Vagina (tissue), 2 donors: Measurements from ENCODE around the gene PTN. TPM values are rescaled to one million over a fixed set of nuclear protein-coding genes. Genes with fewer than 3 reads are reported as not detected.
"Not testable (repeated sequence)": the region's sequence is repeated elsewhere in the genome, so short reads cannot be mapped to it uniquely, and the experiment has no call there.

ENCODE experiments used
- DNase-seq, 2 donors: peaks; one replicate each; pipeline ENCODE4 v3.0.0-alpha.2; 2017; ENCODE audit errors: extremely low spot score in 2 of 2
- H3K27ac ChIP-seq: fragments of 200-600 bp; sonication (generic); one replicate; pipeline ENCODE4 v1.5.1; 2019
- H3K27me3 ChIP-seq: fragments of 200-600 bp; sonication (generic); one replicate; pipeline ENCODE4 v1.5.1; 2019
- H3K36me3 ChIP-seq, 2 donors: fragments of 200-600 bp; sonication (generic); one replicate each; pipeline ENCODE4 v1.5.1; 2017 to 2019
- H3K4me1 ChIP-seq: fragments of 200-600 bp; sonication (generic); one replicate; pipeline ENCODE4 v1.5.1; 2019
- H3K4me3 ChIP-seq, 2 donors: fragments of 200-600 bp; sonication (generic); 1 replicate in 1 of 2; 2 replicates in 1 of 2; pipeline ENCODE4 v1.5.1; 2016 to 2019
- H3K9me3 ChIP-seq: fragments of 200-600 bp; sonication (generic); one replicate; pipeline ENCODE4 v1.5.1; 2019
- CTCF ChIP-seq, 3 experiments: fragments of 450-650 bp in 2 of 3; fragments of 200-600 bp in 1 of 3; sonication (generic) in 1 of 3; IDR thresholded peaks; one replicate each; pipeline ENCODE4 v1.5.1; 2017 to 2019; ENCODE audit warnings: antibody characterized with exemption in 3 of 3, mild to moderate bottlenecking in 2 of 3, moderate library complexity in 2 of 3
- POLR2A ChIP-seq, 2 donors: fragments of 450-650 bp; IDR thresholded peaks; one replicate each; pipeline ENCODE4 v1.6.1; 2017; ENCODE audit warnings: antibody characterized with exemption in 2 of 2, mild to moderate bottlenecking in 2 of 2, moderate library complexity in 2 of 2
- POLR2AphosphoS5 ChIP-seq, 2 donors: sonication (generic); formaldehyde crosslinking; IDR thresholded peaks; one replicate each; pipeline ENCODE4 v1.9.0; 2017; ENCODE audit warnings: antibody characterized with exemption in 2 of 2, mild to moderate bottlenecking in 2 of 2, low read depth in 1 of 2; ENCODE audit not compliant: insufficient read depth in 1 of 2
- intact Hi-C: fragments of 100-400 bp; cut with DNase I; formaldehyde crosslinking; loops from one replicate; pipeline ENCODE4 v1.15.1; 2023
- small RNA-seq: library from RNA; depleted of rRNA; stranded (forward); fragments of <200 nt; gene quantifications from one replicate; pipeline ENCODE3, GENCODE V24; 2016
- total RNA-seq: library from RNA; depleted of rRNA; stranded (reverse); fragments of >200 nt; gene quantifications from one replicate; pipeline ENCODE4 v1.2.3, GENCODE V29; 2016

Gene PTN
- total RNA-seq, 1 donor from 2014 or later, result 48.4 TPM

- Histone ChIP-seq H3K27me3 (no peaks in the 10 kb centered on the region), H3K4me1 (no peaks in the 10 kb centered on the region), H3K4me3 (no peak overlapping the region), H3K9me3 (no peaks in the 10 kb centered on the region), H3K36me3 (no peaks in the 10 kb centered on the region), H3K27ac (no peak overlapping the region)
- TF ChIP-seq POLR2AphosphoS5 (IDR thresholded peaks at IDR 0.05; ENCODE audit: insufficient read depth in 1 of 2, low read depth in 1 of 2) (no peak), POLR2A (IDR thresholded peaks at IDR 0.05) (no peak), CTCF (IDR thresholded peaks at IDR 0.05) (no peak)
- no peak for DNase-seq
- intact Hi-C loops, result no loop called here
Observed at GRCh38 chr7:137203351-137203750, 140.2 kb downstream of the PTN start.

GRCh38 chr7:137196648-137197047 is 146.9 kb downstream of the PTN start:
- Histone ChIP-seq H3K27me3 (no peaks in the 10 kb centered on the region), H3K36me3 (no peaks in the 10 kb centered on the region), H3K9me3 (no peaks in the 10 kb centered on the region), H3K4me1 (no peaks in the 10 kb centered on the region), H3K4me3 (no peak overlapping the region), H3K27ac (no peak overlapping the region)
- TF ChIP-seq POLR2A (IDR thresholded peaks at IDR 0.05) (no peak), POLR2AphosphoS5 (IDR thresholded peaks at IDR 0.05; ENCODE audit: insufficient read depth in 1 of 2, low read depth in 1 of 2) (no peak), CTCF (IDR thresholded peaks at IDR 0.05) (no peak)
- no peak for DNase-seq
- intact Hi-C loops, result no loop called here

- intact Hi-C loops, result no loop called here
- no peak overlapping the region for H3K27ac ChIP-seq
Observed at GRCh38 chr7:137195996-137196395, 147.5 kb downstream of the PTN start.

GRCh38 chr7:137181619-137182018 is 161.9 kb downstream of the PTN start:
- DNase-seq, intact Hi-C loops, H3K27ac ChIP-seq, H3K36me3 ChIP-seq, H3K4me3 ChIP-seq, H3K4me1 ChIP-seq, H3K27me3 ChIP-seq, H3K9me3 ChIP-seq: not testable (repeated sequence)

More at GRCh38 chr7:137195996-137196395, 147.5 kb downstream of the PTN start:
- no peaks in the 10 kb centered on the region for H3K9me3 ChIP-seq
- no peak for DNase-seq
- no peak overlapping the region for H3K4me3 ChIP-seq
- no peaks in the 10 kb centered on the region for H3K36me3 ChIP-seq
- H3K27me3 ChIP-seq, result no peaks in the 10 kb centered on the region
- no peak for TF ChIP-seq CTCF (IDR thresholded peaks at IDR 0.05)
- TF ChIP-seq POLR2A (IDR thresholded peaks at IDR 0.05), result no peak
- no peak for TF ChIP-seq POLR2AphosphoS5 (IDR thresholded peaks at IDR 0.05; ENCODE audit: insufficient read depth in 1 of 2, low read depth in 1 of 2)
- no peaks in the 10 kb centered on the region for H3K4me1 ChIP-seq

Small RNAs within 50 kb of the gene (small RNA-seq; reads per million reads assigned to genes)
- gene RF00136, result 1.1 reads per million, percentile 26 among the genes with 10 or more reads in this experiment
